Erythroblast (primary cell): Measurements from ENCODE around the gene CDH22.

ENCODE experiments used
- GATA1 ChIP-seq: IDR thresholded peaks from 2 replicates; pipeline ENCODE4 v1.6.1; 2011; ENCODE audit warnings: low read depth, mild to moderate bottlenecking, control low read depth, low read length, moderate library complexity
- POLR2A ChIP-seq: IDR thresholded peaks from 2 replicates; pipeline ENCODE4 v1.6.1; 2011; ENCODE audit warnings: mild to moderate bottlenecking, low read length

GRCh38 chr20:46330072-46330763 lies 21.9 kb upstream of the CDH22 start:
- TF ChIP-seq POLR2A, result no peak
- TF ChIP-seq GATA1, result no peak
